OCI-LY1 (cell line): ENCODE data around the gene CCDC14.
A peak's percentile ranks its signal among the peaks of the same experiment; 100 is the strongest.
"Not testable (repeated sequence)": the region's sequence is repeated elsewhere in the genome, so short reads cannot be mapped to it uniquely, and the experiment has no call there.

Experiments
- H2AFZ ChIP-seq: fragments of 200-600 bp; sonication (generic), shearing (Covaris generic); 2 replicates; pipeline ENCODE4 v1.6.0; 2014; ENCODE audit warnings: antibody characterized with exemption, mild to moderate bottlenecking, low read length
- H3F3A ChIP-seq: fragments of 200-600 bp; sonication (generic), shearing (Covaris generic); 2 replicates; pipeline ENCODE4 v1.6.0; 2014; ENCODE audit warnings: mild to moderate bottlenecking, antibody characterized with exemption, low read length, moderate library complexity; ENCODE audit not compliant: insufficient read depth
- H3K27ac ChIP-seq: fragments of 200-600 bp; sonication (generic); 2 replicates; pipeline ENCODE4 v1.5.1; 2014; ENCODE audit warnings: low read length, mixed run types, mild to moderate bottlenecking, low read depth; ENCODE audit not compliant: poor library complexity, severe bottlenecking
- H3K27me3 ChIP-seq: fragments of 200-600 bp; sonication (generic); 2 replicates; pipeline ENCODE4 v1.6.0; 2014; ENCODE audit warnings: antibody characterized with exemption, mild to moderate bottlenecking, low read length, moderate library complexity; ENCODE audit not compliant: insufficient read depth
- H3K36me3 ChIP-seq: fragments of 200-600 bp; sonication (generic); 2 replicates; pipeline ENCODE4 v1.6.1; 2014; ENCODE audit warnings: mild to moderate bottlenecking, antibody characterized with exemption, low read length, moderate library complexity, mixed read lengths; ENCODE audit not compliant: insufficient read depth
- H3K4me1 ChIP-seq: fragments of 200-600 bp; sonication (generic); 2 replicates; pipeline ENCODE4 v1.5.1; 2014; ENCODE audit warnings: mild to moderate bottlenecking, low read length, moderate library complexity; ENCODE audit not compliant: insufficient read depth, severe bottlenecking
- H3K4me2 ChIP-seq: fragments of 200-600 bp; sonication (generic), shearing (Covaris generic); 2 replicates; pipeline ENCODE4 v1.6.1; 2014; ENCODE audit warnings: low read length
- H3K4me3 ChIP-seq: fragments of 200-600 bp; sonication (generic); 2 replicates; pipeline ENCODE4 v1.5.1; 2014; ENCODE audit warnings: low read length, low read depth, mild to moderate bottlenecking, mixed read lengths; ENCODE audit not compliant: poor library complexity, severe bottlenecking
- H3K79me2 ChIP-seq: fragments of 200-600 bp; shearing (Covaris generic); 2 replicates; pipeline ENCODE4 v1.6.1; 2016; ENCODE audit warnings: mixed run types, low read length, mixed read lengths; ENCODE audit not compliant: insufficient read depth
- H3K9ac ChIP-seq: fragments of 200-600 bp; sonication (generic), shearing (Covaris generic); 2 replicates; pipeline ENCODE4 v1.6.1; 2014; ENCODE audit warnings: mild to moderate bottlenecking, low read length, mixed read lengths
- H3K9me2 ChIP-seq: fragments of 200-600 bp; sonication (generic), shearing (Covaris generic); 2 replicates; pipeline ENCODE4 v1.6.1; 2014; ENCODE audit warnings: low read depth, mild to moderate bottlenecking, low read length, mixed read lengths
- H3K9me3 ChIP-seq: fragments of 200-600 bp; shearing (Covaris generic); 2 replicates; pipeline ENCODE4 v1.6.1; 2014; ENCODE audit warnings: low read length, mixed read lengths
- H4K20me1 ChIP-seq: fragments of 200-600 bp; sonication (generic), shearing (Covaris generic); 2 replicates; pipeline ENCODE4 v1.6.0; 2016; ENCODE audit warnings: mild to moderate bottlenecking, low read length; ENCODE audit not compliant: insufficient read depth
- CTCF ChIP-seq: fragments of 200-600 bp; sonication (generic), shearing (Covaris generic); IDR thresholded peaks from 2 replicates; pipeline ENCODE4 v1.5.1; 2017; ENCODE audit warnings: mild to moderate bottlenecking, antibody characterized with exemption, low read length, moderate library complexity, mixed read lengths
- EZH2 ChIP-seq: fragments of 200-600 bp; sonication (generic), shearing (Covaris generic); IDR thresholded peaks from 2 replicates; pipeline ENCODE4 v1.8.0; 2017; ENCODE audit warnings: borderline replicate concordance, mixed run types, mild to moderate bottlenecking, antibody characterized with exemption, low read length, moderate library complexity, mixed read lengths

Gene CCDC14

DNA sequence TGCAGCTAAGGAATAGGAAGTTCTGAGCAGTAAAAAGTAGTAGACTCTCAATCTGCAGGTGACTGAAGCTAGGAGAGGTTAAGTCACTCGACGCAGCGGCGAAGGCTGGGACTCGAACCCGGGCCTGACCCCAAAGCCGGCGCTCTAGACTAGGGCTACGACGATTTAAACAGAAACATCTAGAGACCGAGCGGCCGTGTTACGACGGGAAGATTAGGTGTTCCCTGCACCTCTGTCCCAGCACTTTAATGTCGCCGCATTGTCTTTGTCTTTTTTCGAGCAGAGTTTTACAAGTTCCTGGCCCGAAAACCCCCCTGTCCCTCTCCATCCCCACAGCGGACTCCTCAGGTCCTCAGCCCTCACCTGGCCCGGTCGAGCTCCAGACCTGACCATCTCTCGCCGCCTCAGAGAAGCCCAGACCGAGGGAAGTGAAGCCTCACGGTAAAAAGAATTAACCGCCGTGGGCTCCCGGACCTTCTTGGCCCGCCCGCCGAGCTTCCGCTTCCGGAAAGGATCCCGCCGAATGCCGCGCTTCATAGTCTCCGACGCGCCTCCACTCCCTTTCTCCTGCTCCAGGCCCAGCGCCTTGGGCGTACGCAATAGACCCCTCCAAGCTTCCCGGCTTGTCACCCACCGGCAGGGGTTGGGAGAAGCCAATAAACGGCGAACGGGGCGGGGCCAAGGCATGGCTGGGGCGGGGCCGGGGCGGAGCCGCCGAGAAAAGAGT is at the start of gene CCDC14:
CCDC14 (minus strand) TSS at position 449 of the 727 bp plus-strand sequence; CDS start at position 393, 56 bp downstream.
- Histone ChIP-seq H3K27ac (peak within 1 kb of the TSS; percentile 46), H4K20me1 (no peaks in the 10 kb centered on the region), H3K4me1 (peaks cover 33% of the 10 kb centered on the region), H3K79me2 (peaks cover 12% of the 10 kb centered on the region; the same call in 1 of the 2 replicates), H3K9me3 (no peaks in the 10 kb centered on the region), H3K9ac (peak within 1 kb of the TSS; percentile 71), H3K27me3 (no peaks in the 10 kb centered on the region), H2AFZ (peak within 1 kb of the TSS; percentile 95; the same call in 1 of the 2 replicates), H3F3A (no peaks in the 10 kb centered on the region), H3K4me2 (peak within 1 kb of the TSS; percentile 76), H3K9me2 (no peaks in the 10 kb centered on the region), H3K36me3 (no peaks in the 10 kb centered on the region), H3K4me3 (peak within 1 kb of the TSS; percentile 70)
- TF ChIP-seq EZH2 (no peak), CTCF (no peak)

GRCh38 chr3:124008321-124008720 is 47.3 kb upstream of the CCDC14 start:
- not testable (repeated sequence) for H3K27me3 ChIP-seq, H3K36me3 ChIP-seq, H3K4me3 ChIP-seq, H3K79me2 ChIP-seq, H3F3A ChIP-seq, H2AFZ ChIP-seq, H3K9me3 ChIP-seq, H3K4me2 ChIP-seq, H3K4me1 ChIP-seq, H3K9me2 ChIP-seq, H3K27ac ChIP-seq, H4K20me1 ChIP-seq, H3K9ac ChIP-seq

GRCh38 chr3:124007186-124007585 is 46.2 kb upstream of the CCDC14 start:
- H3K79me2 ChIP-seq = no peaks in the 10 kb centered on the region
- no peaks in the 10 kb centered on the region for H3K36me3 ChIP-seq
- H3K9me2 ChIP-seq = no peaks in the 10 kb centered on the region
- no peak overlapping the region for H3K4me3 ChIP-seq
- no peak overlapping the region for H3K9ac ChIP-seq
- H3K4me2 ChIP-seq = no peak overlapping the region
- no peak overlapping the region for H3K27ac ChIP-seq
- TF ChIP-seq EZH2 (no peak), CTCF (no peak)
- no peak overlapping the region for H2AFZ ChIP-seq
- H3F3A ChIP-seq = no peaks in the 10 kb centered on the region
- no peaks in the 10 kb centered on the region for H3K4me1 ChIP-seq
- no peaks in the 10 kb centered on the region for H3K9me3 ChIP-seq
- H4K20me1 ChIP-seq = no peaks in the 10 kb centered on the region
- no peaks in the 10 kb centered on the region for H3K27me3 ChIP-seq

GRCh38 chr3:124002405-124003079 is 41.5 kb upstream of the CCDC14 start:
- not testable (repeated sequence) for H3K9me3 ChIP-seq, H3F3A ChIP-seq, H2AFZ ChIP-seq, H3K4me1 ChIP-seq, H3K27me3 ChIP-seq, H4K20me1 ChIP-seq, H3K9me2 ChIP-seq, H3K79me2 ChIP-seq, H3K36me3 ChIP-seq, H3K9ac ChIP-seq, H3K27ac ChIP-seq, H3K4me2 ChIP-seq, H3K4me3 ChIP-seq

GRCh38 chr3:124001366-124001765 is 40.3 kb upstream of the CCDC14 start:
- H3K9me3 ChIP-seq, H4K20me1 ChIP-seq, H3K4me1 ChIP-seq, H3K27ac ChIP-seq, H3K4me3 ChIP-seq, H3K9me2 ChIP-seq, H3K36me3 ChIP-seq, H2AFZ ChIP-seq, H3K4me2 ChIP-seq, H3K9ac ChIP-seq, H3K27me3 ChIP-seq, H3K79me2 ChIP-seq, H3F3A ChIP-seq: not testable (repeated sequence)
